ENCODE measurements around the gene EGFR.

EGFR gene

DNA sequence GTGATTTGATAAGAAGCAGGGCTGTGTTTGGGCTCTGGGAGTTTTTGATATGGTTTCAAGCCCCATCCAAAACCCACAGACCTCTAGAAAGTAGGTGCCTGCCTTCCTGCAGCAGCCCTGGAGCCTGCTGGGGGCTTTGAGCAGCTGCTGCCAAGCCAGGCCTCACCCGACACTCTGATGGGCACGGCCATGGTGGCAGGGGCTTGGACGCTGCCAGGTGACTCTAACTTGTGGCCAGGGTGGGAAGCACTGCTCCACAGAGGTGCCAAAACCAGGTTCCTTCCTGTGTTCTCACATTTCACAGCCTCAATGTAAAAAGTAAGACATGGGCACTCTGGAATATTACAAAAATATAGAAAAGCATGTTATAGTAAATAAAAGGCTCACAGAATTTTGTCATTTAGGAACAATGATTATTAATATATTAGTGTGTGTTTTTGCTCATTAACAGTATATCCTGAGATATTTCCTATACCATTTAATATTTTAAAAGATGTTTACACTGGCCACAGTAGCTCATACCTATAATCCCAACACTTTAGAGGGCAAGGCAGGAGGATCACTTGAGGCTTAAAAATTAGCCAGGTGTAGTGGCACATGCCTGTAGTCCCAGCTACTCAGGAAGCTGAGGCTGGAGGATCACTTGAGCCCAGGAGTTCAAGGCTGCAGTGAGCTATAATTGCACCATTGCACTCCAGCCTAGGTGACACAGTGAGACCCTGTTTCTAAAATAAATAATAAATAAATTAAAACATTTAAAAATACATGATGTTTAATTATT is 95.1 kb downstream of the EGFR start:
- H3K27ac ChIP-seq = peak overlapping the region; percentile 79
- DNase-seq (ENCODE audit: low read depth, low spot score) = no peak

- no peak for DNase-seq (ENCODE audit: low read depth, low spot score)
- H3K27ac ChIP-seq = peak overlapping the region; percentile 82
Measured at GRCh38 chr7:55117286-55117685, 98.5 kb downstream of the EGFR start.

DNA sequence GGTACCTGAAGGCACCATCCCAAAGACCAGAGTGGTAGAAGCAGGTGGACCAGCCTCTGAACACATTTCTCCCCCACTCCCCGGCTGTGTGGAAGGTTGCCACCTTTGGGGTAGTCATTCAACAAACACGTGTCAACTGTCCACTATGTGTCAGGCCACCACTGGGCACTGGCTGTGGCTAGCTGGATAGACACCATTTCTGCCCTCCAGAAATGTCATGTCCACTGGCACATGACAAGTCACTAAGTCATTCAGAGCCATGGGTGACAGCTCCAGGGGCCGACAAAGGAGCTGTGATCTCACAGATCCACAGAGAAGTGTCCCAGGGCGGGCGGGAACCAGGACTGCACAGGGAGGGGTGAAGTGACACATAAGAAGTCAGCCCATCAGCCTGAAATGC is 99.6 kb downstream of the EGFR start:
- DNase-seq (ENCODE audit: low read depth, low spot score) = no peak
- H3K27ac ChIP-seq = peak overlapping the region; percentile 82

DNA sequence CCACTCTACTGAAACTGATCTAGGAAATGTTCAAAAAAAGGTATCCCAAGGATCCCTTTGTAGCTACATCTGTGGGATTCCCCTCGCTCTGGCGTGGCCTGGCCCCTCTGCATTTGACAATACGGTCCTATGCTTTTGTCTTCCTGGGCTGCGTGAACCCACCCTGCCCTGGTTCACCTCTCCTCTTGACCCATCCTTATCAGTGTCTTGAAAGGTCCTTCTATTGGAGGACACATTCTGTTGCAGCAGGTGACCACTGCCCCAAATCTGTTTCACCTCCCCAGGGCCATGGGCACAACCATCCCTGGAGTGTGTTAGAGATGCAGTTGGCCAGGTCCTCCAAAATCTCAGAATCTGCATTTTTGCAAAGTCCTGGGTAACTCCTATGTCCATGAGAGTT is 100.8 kb downstream of the EGFR start:
- DNase-seq (ENCODE audit: low read depth, low spot score) = no peak
- H3K27ac ChIP-seq = peak overlapping the region; percentile 82

DNA sequence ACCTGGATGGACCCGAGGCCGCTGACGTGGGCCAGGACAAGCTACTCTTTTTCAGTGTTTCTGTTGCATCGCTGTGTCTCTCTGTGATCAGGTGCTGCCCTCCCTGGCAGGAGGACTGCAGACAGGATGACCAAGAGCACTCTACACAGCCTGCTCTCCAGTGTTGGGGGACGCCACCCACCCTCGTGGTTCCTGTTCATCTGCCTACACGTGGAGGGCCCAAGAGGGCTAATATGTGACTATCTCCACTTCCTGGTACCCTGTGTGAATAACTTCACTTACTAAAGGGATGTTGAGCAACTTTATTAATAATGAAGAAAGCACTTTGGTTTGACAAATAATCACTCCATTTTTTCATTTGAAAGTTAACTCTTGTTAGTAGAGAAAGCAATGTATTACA is 101.3 kb downstream of the EGFR start:
- H3K27ac ChIP-seq = peak overlapping the region; percentile 82
- no peak for DNase-seq (ENCODE audit: low read depth, low spot score)

- peak; percentile 40 for DNase-seq (ENCODE audit: low read depth, low spot score)
- peak overlapping the region; percentile 82 for H3K27ac ChIP-seq
Measured at GRCh38 chr7:55120501-55121198, 101.8 kb downstream of the EGFR start.

DNA sequence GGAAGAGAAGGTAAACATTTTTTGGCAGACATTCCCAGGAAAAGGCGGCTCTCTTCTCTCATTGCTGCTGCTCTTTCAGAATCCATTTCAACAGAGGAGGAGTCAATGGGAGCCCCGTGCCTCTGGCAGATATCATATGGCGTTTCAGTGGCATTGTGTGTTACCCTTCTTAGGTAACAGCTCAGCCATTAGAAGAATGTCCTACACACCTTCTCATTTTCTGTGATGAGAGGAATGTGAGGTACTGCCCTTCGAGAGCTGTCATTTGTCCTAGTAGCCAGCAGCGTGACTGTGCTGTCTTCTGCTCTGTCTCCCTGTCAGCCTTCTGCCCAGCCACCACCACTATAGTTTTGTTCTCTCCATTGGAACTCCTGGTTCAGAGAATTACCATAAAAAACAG is 102.4 kb downstream of the EGFR start:
- peak overlapping the region; percentile 82 for H3K27ac ChIP-seq
- no peak for DNase-seq (ENCODE audit: low read depth, low spot score)

- no peak for DNase-seq (ENCODE audit: low read depth, low spot score)
- peak overlapping the region; percentile 82 for H3K27ac ChIP-seq
Measured at GRCh38 chr7:55122263-55122662, 103.4 kb downstream of the EGFR start.

- no peak for DNase-seq (ENCODE audit: low read depth, low spot score)
- peak overlapping the region; percentile 94 for H3K27ac ChIP-seq
Measured at GRCh38 chr7:55124989-55125875, 106.4 kb downstream of the EGFR start.

DNA sequence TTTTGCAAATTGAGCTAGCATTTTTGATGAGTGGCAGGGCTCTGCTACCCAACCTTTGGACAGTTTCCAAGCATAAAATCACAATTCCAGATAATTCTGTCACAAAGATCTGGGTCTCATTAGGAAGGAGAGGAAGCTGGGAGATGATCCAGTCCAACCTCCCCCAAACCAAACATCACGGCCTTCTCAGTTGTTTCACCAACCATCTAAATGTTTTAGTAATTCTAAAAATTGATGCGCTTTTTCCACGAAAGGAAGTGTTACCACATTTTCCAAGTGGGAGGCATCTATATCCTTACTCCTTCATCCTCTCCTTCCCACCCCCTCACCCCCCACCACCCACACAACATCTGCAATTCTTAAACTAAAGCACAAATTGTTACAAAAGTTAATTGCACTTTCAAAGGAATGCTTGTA is 108.3 kb downstream of the EGFR start:
- peak overlapping the region; percentile 94 for H3K27ac ChIP-seq
- DNase-seq (ENCODE audit: low read depth, low spot score) = no peak

GRCh38 chr7:55127622-55128081 is 108.8 kb downstream of the EGFR start:
- peak overlapping the region; percentile 94 for H3K27ac ChIP-seq
- DNase-seq (ENCODE audit: low read depth, low spot score) = no peak

GRCh38 chr7:55128693-55129394 is 110.0 kb downstream of the EGFR start:
- DNase-seq (ENCODE audit: low read depth, low spot score) = no peak
- peak overlapping the region; percentile 94 for H3K27ac ChIP-seq

DNA sequence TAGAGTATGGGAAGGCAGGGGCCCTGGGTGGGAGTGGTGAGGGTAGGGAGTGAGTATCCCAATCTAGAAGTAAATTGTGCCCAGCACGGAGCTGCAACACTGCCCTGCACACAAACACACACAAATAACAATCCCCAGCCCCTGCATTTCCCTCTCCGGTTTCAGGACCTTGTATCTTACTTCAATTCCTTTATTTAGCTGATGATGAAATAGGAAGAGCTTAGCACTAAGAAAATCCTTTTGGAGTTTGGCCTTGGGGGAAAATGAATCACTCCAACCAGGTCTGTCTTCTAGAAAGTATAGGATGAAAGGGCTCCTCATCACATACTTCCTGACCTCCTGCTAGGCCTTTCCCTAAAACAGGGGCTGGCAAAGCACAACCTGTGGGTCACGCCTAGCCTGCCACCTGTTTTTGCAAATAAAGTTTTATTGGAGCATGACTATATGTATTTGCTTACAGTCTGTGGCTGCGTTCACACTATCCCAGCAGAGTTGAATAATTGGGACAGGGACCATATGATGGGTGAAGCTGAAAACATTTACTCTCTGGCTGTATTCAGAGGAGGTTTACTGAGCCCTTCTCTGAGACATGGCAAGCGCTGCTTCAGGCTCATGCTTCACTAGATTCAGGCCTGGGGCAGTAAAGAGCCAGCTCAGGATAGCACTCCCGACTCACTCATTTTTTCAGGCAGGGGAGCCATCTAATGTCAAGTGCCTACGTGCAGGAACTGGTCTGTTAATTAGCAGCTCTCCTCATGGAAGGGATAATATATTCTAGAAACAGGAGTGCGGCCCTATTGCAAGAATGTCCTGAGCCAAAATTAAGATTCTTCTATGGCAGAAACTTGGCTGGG is 111.0 kb downstream of the EGFR start:
- peak overlapping the region; percentile 94 for H3K27ac ChIP-seq
- peak; percentile 22 for DNase-seq (ENCODE audit: low read depth, low spot score)

GRCh38 chr7:55130395-55131141 is 111.8 kb downstream of the EGFR start:
- H3K27ac ChIP-seq = peak overlapping the region; percentile 94
- no peak for DNase-seq (ENCODE audit: low read depth, low spot score)

DNA sequence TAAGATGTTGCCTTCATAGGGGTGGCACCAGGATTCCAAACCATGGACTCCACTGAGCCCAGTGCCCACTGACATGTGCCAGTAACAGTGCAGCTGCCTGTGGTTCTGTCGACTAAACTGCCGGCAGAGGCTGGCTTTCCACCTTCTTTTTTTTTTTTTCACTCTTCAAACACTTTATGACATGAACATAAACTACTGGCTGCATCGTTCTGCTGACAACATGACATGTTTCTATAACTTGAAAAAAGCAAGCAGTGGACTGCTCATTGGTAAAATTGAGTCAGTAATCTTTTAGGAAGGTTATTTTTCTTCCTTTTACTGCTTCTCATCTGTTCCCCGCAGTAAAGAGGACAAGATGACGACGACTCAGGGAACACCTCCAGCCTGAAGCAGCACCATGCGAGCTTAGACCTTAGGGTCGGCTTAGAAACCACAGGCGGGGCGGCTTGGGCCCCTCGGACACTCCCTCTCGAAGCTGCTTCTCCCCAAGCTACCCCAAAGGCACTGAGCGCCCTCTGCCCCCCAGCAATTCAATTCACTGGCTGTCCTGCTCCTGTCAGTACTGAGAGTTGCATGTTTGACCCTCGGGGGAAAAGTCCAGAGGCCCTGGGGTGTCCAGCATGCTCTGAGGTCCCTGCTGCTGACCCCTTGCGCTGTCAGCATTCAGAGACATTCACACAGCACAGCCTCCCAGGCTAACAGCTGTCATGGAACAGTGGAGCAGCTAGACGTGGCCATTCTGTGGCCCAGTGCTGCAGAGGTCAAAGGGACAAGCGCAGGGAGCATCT is 112.5 kb downstream of the EGFR start:
- peak overlapping the region; percentile 94 for H3K27ac ChIP-seq
- no peak for DNase-seq (ENCODE audit: low read depth, low spot score)

- DNase-seq (ENCODE audit: low read depth, low spot score) = no peak
- H3K27ac ChIP-seq = peak overlapping the region; percentile 94
Measured at GRCh38 chr7:55132550-55132889, 113.7 kb downstream of the EGFR start.

DNA sequence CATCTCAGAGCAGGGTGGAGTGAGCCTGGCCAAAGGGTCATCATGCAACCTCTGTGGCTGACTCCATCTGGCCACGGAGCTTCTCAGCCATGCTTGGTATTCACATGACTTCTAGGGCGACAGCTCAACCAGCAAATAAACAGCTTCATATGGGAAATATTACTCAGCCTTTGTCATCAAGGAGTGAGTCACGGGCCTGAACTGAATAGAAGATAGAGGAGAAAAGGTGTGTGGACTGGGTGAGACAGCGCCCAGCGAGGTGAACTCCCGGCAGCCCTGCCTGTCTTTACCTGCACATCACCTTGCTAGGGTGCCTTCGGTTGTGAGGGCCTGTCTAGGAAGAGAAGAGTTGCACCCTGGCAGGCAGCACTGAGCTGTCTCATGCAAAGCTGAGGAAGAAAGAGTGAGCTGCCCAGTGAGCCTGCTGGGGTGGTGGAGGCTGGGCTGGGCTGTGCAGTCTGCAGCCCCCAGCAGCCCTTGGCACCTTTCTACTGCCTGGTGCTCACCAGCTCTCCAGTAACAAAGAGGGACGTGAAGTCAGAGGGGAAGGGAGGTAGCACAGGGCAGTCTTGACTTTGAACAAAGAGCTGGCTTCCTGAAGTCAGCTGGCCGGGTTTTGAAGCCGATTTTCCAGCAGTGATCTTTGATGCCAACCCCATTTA is 114.2 kb downstream of the EGFR start:
- peak; percentile 97 for DNase-seq (ENCODE audit: low read depth, low spot score)
- peak overlapping the region; percentile 94 for H3K27ac ChIP-seq
